H9 (cell line): Measurements from ENCODE around the gene SERPINB8. TPM values are rescaled to one million over a fixed set of nuclear protein-coding genes. Genes with fewer than 3 reads are reported as not detected.

Source experiments
- DNase-seq: peaks from one replicate; pipeline ENCODE4 v3.0.0-alpha.2; 2017
- H2AFZ ChIP-seq: one replicate; pipeline ENCODE4 v1.6.1; 2013; ENCODE audit warnings: mild to moderate bottlenecking, low read length, control low read depth, moderate library complexity
- H2AK5ac ChIP-seq: 2 replicates; pipeline ENCODE4 v1.6.1; 2013; ENCODE audit warnings: low read length, control low read depth, mixed read lengths; ENCODE audit not compliant: insufficient read length
- H2BK120ac ChIP-seq: one replicate; pipeline ENCODE4 v1.6.1; 2013; ENCODE audit warnings: low read depth, mild to moderate bottlenecking, low read length, control low read depth, inconsistent platforms; ENCODE audit not compliant: poor library complexity, severe bottlenecking
- H2BK12ac ChIP-seq: 2 replicates; pipeline ENCODE4 v1.6.1; 2013; ENCODE audit warnings: low read length, control low read depth, mixed read lengths, low read depth; ENCODE audit not compliant: insufficient read length
- H2BK15ac ChIP-seq: 2 replicates; pipeline ENCODE4 v1.6.1; 2013; ENCODE audit warnings: low read depth, low read length, control low read depth
- H2BK20ac ChIP-seq: one replicate; pipeline ENCODE4 v1.6.1; 2013; ENCODE audit warnings: low read depth, mild to moderate bottlenecking, low read length, control low read depth, inconsistent platforms; ENCODE audit not compliant: poor library complexity, severe bottlenecking
- H2BK5ac ChIP-seq: 2 replicates; pipeline ENCODE4 v1.6.1; 2013; ENCODE audit warnings: low read length, control low read depth, mixed read lengths; ENCODE audit not compliant: insufficient read length
- H3K14ac ChIP-seq: 2 replicates; pipeline ENCODE4 v1.6.1; 2013; ENCODE audit warnings: low read length, control low read depth; ENCODE audit not compliant: insufficient read depth
- H3K18ac ChIP-seq: 2 replicates; pipeline ENCODE4 v1.6.1; 2013; ENCODE audit warnings: low read depth, mild to moderate bottlenecking, mixed read lengths, low read length, control low read depth; ENCODE audit not compliant: insufficient read length
- H3K23ac ChIP-seq: 2 replicates; pipeline ENCODE4 v1.6.1; 2013; ENCODE audit warnings: low read length, control low read depth, mixed read lengths, low read depth; ENCODE audit not compliant: insufficient read length
- H3K23me2 ChIP-seq: 2 replicates; pipeline ENCODE4 v1.6.1; 2013; ENCODE audit warnings: low read depth, mild to moderate bottlenecking, mixed read lengths, low read length, control low read depth; ENCODE audit not compliant: insufficient read length, poor library complexity, severe bottlenecking
- H3K27ac ChIP-seq: 2 replicates; pipeline ENCODE4 v1.5.1; 2013; ENCODE audit warnings: low read length, control low read depth, mixed read lengths, low read depth; ENCODE audit not compliant: insufficient read length
- H3K27me3 ChIP-seq: 2 replicates; pipeline ENCODE4 v1.6.1; 2013; ENCODE audit warnings: low read length, control low read depth, inconsistent platforms; ENCODE audit not compliant: insufficient read depth
- H3K4ac ChIP-seq: 2 replicates; pipeline ENCODE4 v1.6.1; 2013; ENCODE audit warnings: low read depth, mild to moderate bottlenecking, control low read depth, inconsistent platforms, low read length, moderate library complexity
- H3K4me1 ChIP-seq: 2 replicates; pipeline ENCODE4 v1.6.1; 2013; ENCODE audit warnings: low read length, control low read depth, inconsistent platforms; ENCODE audit not compliant: insufficient read depth
- H3K4me2 ChIP-seq: 2 replicates; pipeline ENCODE4 v1.6.1; 2013; ENCODE audit warnings: low read length, control low read depth, mixed read lengths; ENCODE audit not compliant: insufficient read length, insufficient read depth
- H3K56ac ChIP-seq: 2 replicates; pipeline ENCODE4 v1.6.1; 2013; ENCODE audit warnings: low read depth, mild to moderate bottlenecking, mixed read lengths, low read length, control low read depth; ENCODE audit not compliant: insufficient read length
- H3K79me1 ChIP-seq: 2 replicates; pipeline ENCODE4 v1.6.1; 2013; ENCODE audit warnings: low read depth, mild to moderate bottlenecking, moderate library complexity, low read length, control low read depth, inconsistent platforms; ENCODE audit not compliant: insufficient read depth, poor library complexity, severe bottlenecking
- H3K79me2 ChIP-seq: 2 replicates; pipeline ENCODE4 v1.6.1; 2013; ENCODE audit warnings: low read length, control low read depth, inconsistent platforms; ENCODE audit not compliant: insufficient read depth
- H3K9ac ChIP-seq: 2 replicates; pipeline ENCODE4 v1.6.1; 2013; ENCODE audit warnings: low read length, control low read depth, mixed read lengths; ENCODE audit not compliant: insufficient read length; ENCODE audit errors: extremely low read depth
- H3K9me3 ChIP-seq: one replicate; pipeline ENCODE4 v1.6.1; 2013; ENCODE audit warnings: low read depth, low read length, inconsistent platforms; ENCODE audit not compliant: control insufficient read depth
- H3T11ph ChIP-seq: one replicate; pipeline ENCODE4 v1.6.1; 2013; ENCODE audit warnings: mild to moderate bottlenecking, low read length, control low read depth, inconsistent platforms
- H4K20me1 ChIP-seq: one replicate; pipeline ENCODE4 v1.6.1; 2013; ENCODE audit not compliant: control insufficient read depth, insufficient read length, insufficient read depth
- H4K5ac ChIP-seq: 2 replicates; pipeline ENCODE4 v1.6.1; 2013; ENCODE audit warnings: low read depth, mild to moderate bottlenecking, mixed read lengths, low read length, control low read depth; ENCODE audit not compliant: insufficient read length
- H4K8ac ChIP-seq: replicated peaks from 2 replicates; pipeline ENCODE4 v1.6.1; 2013; ENCODE audit warnings: low read length, control low read depth, mixed read lengths, low read depth; ENCODE audit not compliant: insufficient read length
- H4K91ac ChIP-seq: 2 replicates; pipeline ENCODE4 v1.6.1; 2013; ENCODE audit warnings: low read depth, mild to moderate bottlenecking, moderate library complexity, mixed read lengths, low read length, control low read depth; ENCODE audit not compliant: insufficient read length
- H3K27ac Mint-ChIP-seq, 3 experiments: 2 replicates in 2 of 3; 3 replicates in 1 of 3; pipeline ENCODE4 v1.8.0; 2020 to 2021; ENCODE audit warnings: mixed read lengths in 3 of 3, mild to moderate bottlenecking in 1 of 3, moderate library complexity in 1 of 3
- H3K27me3 Mint-ChIP-seq: 2 replicates; pipeline ENCODE4 v1.8.0; 2021; ENCODE audit warnings: low read depth, mild to moderate bottlenecking, moderate library complexity, mixed read lengths
- H3K36me3 Mint-ChIP-seq, 3 experiments: 2 replicates in 2 of 3; 3 replicates in 1 of 3; pipeline ENCODE4 v1.8.0; 2020 to 2021; ENCODE audit warnings: low read depth in 3 of 3, mixed read lengths in 3 of 3; ENCODE audit not compliant: insufficient read depth in 1 of 3
- H3K4me1 Mint-ChIP-seq, 2 experiments: 2 replicates each; pipeline ENCODE4 v1.8.0; 2020; ENCODE audit warnings: mixed read lengths in 2 of 2
- H3K4me3 Mint-ChIP-seq, 2 experiments: 2 replicates in 1 of 2; 3 replicates in 1 of 2; pipeline ENCODE4 v1.8.0; 2020 to 2021; ENCODE audit warnings: mild to moderate bottlenecking in 2 of 2, mixed read lengths in 2 of 2, moderate library complexity in 1 of 2
- H3K9me3 Mint-ChIP-seq, 2 experiments: 2 replicates in 1 of 2; 3 replicates in 1 of 2; pipeline ENCODE4 v1.8.0; 2020; ENCODE audit warnings: mild to moderate bottlenecking in 2 of 2, mixed read lengths in 2 of 2, moderate library complexity in 1 of 2
- CTCF ChIP-seq: fragments of 200-600 bp; sonication (generic); conservative IDR thresholded peaks from 3 replicates; pipeline ENCODE4 v1.8.0; 2021; ENCODE audit warnings: antibody characterized with exemption, mild to moderate bottlenecking
- WGBS: extraction: QIAGEN DNeasy Blood & Tissue Kit; methylation state at CpG from one replicate; pipeline ENCODE4 v1.1.7; 2013; ENCODE audit warnings: missing lambda C conversion rate, low lambda C conversion rate, mixed read lengths; ENCODE audit not compliant: insufficient read length; ENCODE audit errors: extremely low coverage; 5-methylcytosine and 5-hydroxymethylcytosine counted together
- total RNA-seq: library from RNA; stranded (reverse); gene quantifications from 2 replicates; pipeline ENCODE4 v1.2.1, GENCODE V29; 2021

SERPINB8 gene
- total RNA-seq, 1 experiment from 2014 or later, result 2.1 TPM

- Mint-ChIP-seq H3K9me3 (no peaks in the 10 kb centered on the region), H3K27ac (no peak overlapping the region), H3K4me1 (peaks cover 12 to 24% of the 10 kb centered on the region in 2 experiments), H3K4me3 (no peak overlapping the region), H3K36me3 (no peaks in the 10 kb centered on the region), H3K27me3 (peaks cover 76% of the 10 kb centered on the region)
- Histone ChIP-seq H3K79me2 (no peaks in the 10 kb centered on the region), H3K9me3 (no peaks in the 10 kb centered on the region), H4K20me1 (no peaks in the 10 kb centered on the region), H2AK5ac (no peak overlapping the region), H3K9ac (no peak overlapping the region), H3K27me3 (peaks cover 34% of the 10 kb centered on the region), H3K23ac (no peak overlapping the region), H2AFZ (no peak overlapping the region), H2BK120ac (no peak overlapping the region), H3K23me2 (peaks cover 8% of the 10 kb centered on the region), H2BK15ac (no peak overlapping the region), H3K14ac (no peak overlapping the region), H2BK5ac (no peak overlapping the region), H2BK20ac (no peak overlapping the region), H3K79me1 (no peaks in the 10 kb centered on the region), H4K8ac (no peak overlapping the region), H3K27ac (no peak overlapping the region), H3K56ac (no peak overlapping the region), H3T11ph (no peak overlapping the region), H2BK12ac (no peak overlapping the region), H3K4ac (no peak overlapping the region), H4K91ac (no peak overlapping the region), H3K18ac (no peak overlapping the region), H3K4me2 (no peak overlapping the region), H4K5ac (no peak overlapping the region), H3K4me1 (peaks cover 4% of the 10 kb centered on the region; the same call in 1 of the 2 replicates)
- no peak for DNase-seq
- peak; percentile 42 for TF ChIP-seq CTCF
- WGBS, result no CpG with 5 or more reads among the region's 2 CpGs
Measured at GRCh38 chr18:63974991-63975390, 5.1 kb downstream of the SERPINB8 start.
